H1 (cell line): ENCODE data around the gene MPEG1. TPM values are rescaled to one million over a fixed set of nuclear protein-coding genes. Genes with fewer than 3 reads are reported as not detected.

Experiments used
- CTCF ChIA-PET: fragments of 300-600 bp; sonication (Branson Sonifier 250); formaldehyde crosslinking; loops from one replicate; lab custom pipeline; 2021; ENCODE audit not compliant: partially characterized antibody; lab: Charles Lee
- POLR2A ChIA-PET: fragments of 300-600 bp; sonication (Branson Sonifier 250); formaldehyde crosslinking; loops from one replicate; lab custom pipeline; 2021; ENCODE audit warnings: inconsistent platforms; ENCODE audit not compliant: partially characterized antibody; lab: Charles Lee
- DNase-seq, 2 experiments: peaks; one replicate each; pipeline versions ENCODE4 v3.0.0 to v3.0.0-alpha.2; 2010 to 2022; ENCODE audit warnings: low spot score in 2 of 2, low read depth in 1 of 2, mixed read lengths in 1 of 2
- FAIRE-seq: peaks from 2 replicates; lab custom pipeline; 2011; peaks lifted over from hg19 to GRCh38; lab: Jason Lieb, UNC
- H2AFZ ChIP-seq: 2 replicates; pipeline ENCODE4 v1.8.1; 2012; ENCODE audit warnings: low read length, inconsistent platforms
- H2AK5ac ChIP-seq: 2 replicates; pipeline ENCODE4 v1.6.1; 2013; ENCODE audit warnings: low read depth, low read length
- H2BK120ac ChIP-seq: replicated peaks from 2 replicates; pipeline ENCODE3; 2013; ENCODE audit warnings: low read depth, low read length, inconsistent platforms
- H2BK12ac ChIP-seq: 2 replicates; pipeline ENCODE4 v1.6.1; 2013; ENCODE audit warnings: low read depth, low read length
- H2BK15ac ChIP-seq: 2 replicates; pipeline ENCODE4 v1.6.1; 2013; ENCODE audit warnings: low read length
- H2BK20ac ChIP-seq: 2 replicates; pipeline ENCODE4 v1.6.1; 2013; ENCODE audit warnings: low read length
- H2BK5ac ChIP-seq: 2 replicates; pipeline ENCODE4 v1.6.1; 2013; ENCODE audit warnings: low read depth, low read length
- H3K14ac ChIP-seq: 2 replicates; pipeline ENCODE4 v1.6.1; 2013; ENCODE audit warnings: inconsistent platforms; ENCODE audit not compliant: insufficient read length
- H3K18ac ChIP-seq: 2 replicates; pipeline ENCODE4 v1.6.1; 2013; ENCODE audit warnings: low read length; ENCODE audit errors: extremely low read depth
- H3K23ac ChIP-seq: 2 replicates; pipeline ENCODE4 v1.6.1; 2013; ENCODE audit warnings: inconsistent platforms; ENCODE audit not compliant: insufficient read length
- H3K23me2 ChIP-seq: 2 replicates; pipeline ENCODE4 v1.6.1; 2013; ENCODE audit warnings: low read depth, low read length
- H3K27ac ChIP-seq: 2 replicates; pipeline ENCODE4 v1.6.1; 2011; ENCODE audit warnings: low read depth, low read length, inconsistent platforms
- H3K27me3 ChIP-seq, 4 experiments: replicated peaks in 1 of 4; 1 replicate in 1 of 4; 2 replicates in 3 of 4; pipeline versions ENCODE4 v1.6.1 to v1.8.1; 2011 to 2013; ENCODE audit warnings: low read length in 3 of 4, mild to moderate bottlenecking in 3 of 4, inconsistent platforms in 2 of 4, mixed read lengths in 2 of 4, moderate library complexity in 1 of 4; ENCODE audit not compliant: control insufficient read depth in 3 of 4, insufficient read depth in 3 of 4; ENCODE audit errors: extremely low read depth in 1 of 4
- H3K36me3 ChIP-seq, 4 experiments: 2 replicates each; pipeline versions ENCODE4 v1.6.1 to v1.8.1; 2011 to 2013; ENCODE audit warnings: mild to moderate bottlenecking in 4 of 4, low read length in 3 of 4, moderate library complexity in 2 of 4, control low read depth in 1 of 4, inconsistent platforms in 1 of 4; ENCODE audit not compliant: insufficient read depth in 4 of 4, control insufficient read depth in 2 of 4
- H3K4ac ChIP-seq: replicated peaks from 2 replicates; pipeline ENCODE3; 2013; ENCODE audit warnings: low read length, low read depth, mixed read lengths, inconsistent platforms; ENCODE audit not compliant: insufficient read length
- H3K4me1 ChIP-seq, 4 experiments: replicated peaks in 1 of 4; 1 replicate in 1 of 4; 2 replicates in 3 of 4; pipeline versions ENCODE4 v1.6.1 to v1.8.1; 2011 to 2013; ENCODE audit warnings: low read length in 3 of 4, inconsistent platforms in 2 of 4, mixed read lengths in 1 of 4; ENCODE audit not compliant: insufficient read depth in 4 of 4, control insufficient read depth in 3 of 4
- H3K4me2 ChIP-seq, 2 experiments: 2 replicates each; pipeline versions ENCODE4 v1.6.1 to v1.8.1; 2011 to 2013; ENCODE audit warnings: low read depth in 2 of 2, low read length in 2 of 2, control low read depth in 1 of 2, inconsistent platforms in 1 of 2, mild to moderate bottlenecking in 1 of 2; ENCODE audit not compliant: insufficient read depth in 1 of 2
- H3K4me3 ChIP-seq, 4 experiments: fragments of 200-600, 300-600 bp in 1 of 4; sonication (generic), shearing (Covaris generic), sonication (Bioruptor Twin) in 1 of 4; 2 replicates each; pipeline versions ENCODE4 v1.5.1 to v1.8.1; 2011 to 2016; ENCODE audit warnings: low read length in 4 of 4, low read depth in 3 of 4, control low read depth in 2 of 4, inconsistent platforms in 2 of 4, mild to moderate bottlenecking in 2 of 4, mixed read lengths in 1 of 4, moderate library complexity in 1 of 4; ENCODE audit not compliant: insufficient read depth in 2 of 4; ENCODE audit errors: extremely low read depth in 1 of 4
- H3K56ac ChIP-seq: replicated peaks from 2 replicates; pipeline ENCODE3; 2013; ENCODE audit warnings: low read depth, mild to moderate bottlenecking, mixed read lengths, low read length, inconsistent platforms; ENCODE audit not compliant: insufficient read length
- H3K79me1 ChIP-seq: 2 replicates; pipeline ENCODE4 v1.6.1; 2013; ENCODE audit warnings: low read depth, low read length, control low read depth
- H3K79me2 ChIP-seq, 2 experiments: 2 replicates each; pipeline versions ENCODE4 v1.6.1 to v1.8.1; 2012 to 2013; ENCODE audit warnings: low read length in 2 of 2, mild to moderate bottlenecking in 2 of 2, inconsistent platforms in 1 of 2; ENCODE audit not compliant: insufficient read depth in 2 of 2, control insufficient read depth in 1 of 2
- H3K9ac ChIP-seq, 4 experiments: replicated peaks in 1 of 4; 1 replicate in 1 of 4; 2 replicates in 3 of 4; pipeline versions ENCODE4 v1.6.1 to v1.8.1; 2011 to 2013; ENCODE audit warnings: low read depth in 3 of 4, low read length in 3 of 4, control low read depth in 2 of 4, mild to moderate bottlenecking in 2 of 4, moderate library complexity in 2 of 4, inconsistent platforms in 1 of 4; ENCODE audit errors: extremely low read depth in 1 of 4
- H3K9me3 ChIP-seq, 2 experiments: 2 replicates each; pipeline versions ENCODE4 v1.6.1 to v1.8.1; 2012 to 2013; ENCODE audit warnings: mild to moderate bottlenecking in 2 of 2, moderate library complexity in 2 of 2, control low read depth in 1 of 2, inconsistent platforms in 1 of 2, low read depth in 1 of 2, low read length in 1 of 2, mixed read lengths in 1 of 2; ENCODE audit not compliant: insufficient read depth in 2 of 2
- H4K20me1 ChIP-seq, 2 experiments: replicated peaks in 1 of 2; 2 replicates each; pipeline versions ENCODE3 to v1.8.1; 2011 to 2013; ENCODE audit warnings: inconsistent platforms in 2 of 2, low read length in 2 of 2, mild to moderate bottlenecking in 1 of 2; ENCODE audit not compliant: insufficient read depth in 2 of 2, control insufficient read depth in 1 of 2
- H4K5ac ChIP-seq: 2 replicates; pipeline ENCODE4 v1.6.1; 2013; ENCODE audit warnings: low read length, low read depth, mixed read lengths, inconsistent platforms; ENCODE audit not compliant: insufficient read length
- H4K8ac ChIP-seq: 2 replicates; pipeline ENCODE4 v1.8.0; 2013; ENCODE audit warnings: mild to moderate bottlenecking, moderate library complexity, low read length, inconsistent platforms; ENCODE audit not compliant: insufficient read depth; ENCODE audit errors: extremely low read depth
- H4K91ac ChIP-seq: replicated peaks from 2 replicates; pipeline ENCODE3; 2013; ENCODE audit warnings: low read length, mixed read lengths, inconsistent platforms; ENCODE audit not compliant: insufficient read length
- CBX8 ChIP-seq: fragments of 300-800, 300-1000 bp; sonication (generic); IDR thresholded peaks from 2 replicates; pipeline ENCODE4 v1.7.1; 2016; ENCODE audit warnings: low read depth, low read length, borderline replicate concordance
- HDAC6 ChIP-seq: IDR thresholded peaks from one replicate; pipeline ENCODE4 v1.7.1; 2012; ENCODE audit warnings: low read depth, mild to moderate bottlenecking, inconsistent platforms, low read length, moderate library complexity
- SIRT6 ChIP-seq: IDR thresholded peaks from one replicate; pipeline ENCODE4 v1.7.1; 2012; ENCODE audit warnings: low read length, inconsistent platforms
- SRF ChIP-seq: IDR thresholded peaks from 2 replicates; pipeline ENCODE4 v1.6.1; 2011; ENCODE audit warnings: mild to moderate bottlenecking, low read depth, low read length, moderate library complexity
- WGBS, 2 experiments: shearing (Covaris generic) in 1 of 2; methylation state at CpG; one replicate each; pipeline versions ENCODE4 v1.1.6 to v1.1.7; 2013 to 2015; ENCODE audit warnings: low lambda C conversion rate in 2 of 2, mixed read lengths in 2 of 2, inconsistent platforms in 1 of 2, low coverage in 1 of 2, missing lambda C conversion rate in 1 of 2; ENCODE audit not compliant: insufficient replicate concordance in 2 of 2, insufficient coverage in 1 of 2, insufficient read length in 1 of 2; ENCODE audit errors: extremely low coverage in 1 of 2, missing lambda C conversion rate in 1 of 2; 5-methylcytosine and 5-hydroxymethylcytosine counted together
- polyA plus RNA-seq, 7 experiments: library from polyadenylated mRNA; depleted of rRNA in 3 of 7; stranded (reverse) in 5 of 7; unstranded in 2 of 7; fragments of >200 nt in 5 of 7; fragments of 200-250 nt in 2 of 7; gene quantifications; 1 replicate in 5 of 7; 2 replicates in 1 of 7; 4 replicates in 1 of 7; pipeline versions ENCODE4 v1.2.1 to v1.2.3, GENCODE V29; 2011 to 2013; ENCODE audit warnings: missing spikeins in 2 of 7, mixed read lengths in 2 of 7
- total RNA-seq: library from RNA; stranded (reverse); fragmentation: NEBNext Ultra II Directional; extraction: Animal tissue kit (Norgen Biotek cat#: 25700); gene quantifications from 2 replicates; pipeline ENCODE4 v1.2.1, GENCODE V29; 2021

The MPEG1 gene
- total and polyA plus RNA-seq, 2 of the 8 experiments (the other 6 are each of a cell fraction or from before 2014, with no cell fraction given), result not detected

DNA sequence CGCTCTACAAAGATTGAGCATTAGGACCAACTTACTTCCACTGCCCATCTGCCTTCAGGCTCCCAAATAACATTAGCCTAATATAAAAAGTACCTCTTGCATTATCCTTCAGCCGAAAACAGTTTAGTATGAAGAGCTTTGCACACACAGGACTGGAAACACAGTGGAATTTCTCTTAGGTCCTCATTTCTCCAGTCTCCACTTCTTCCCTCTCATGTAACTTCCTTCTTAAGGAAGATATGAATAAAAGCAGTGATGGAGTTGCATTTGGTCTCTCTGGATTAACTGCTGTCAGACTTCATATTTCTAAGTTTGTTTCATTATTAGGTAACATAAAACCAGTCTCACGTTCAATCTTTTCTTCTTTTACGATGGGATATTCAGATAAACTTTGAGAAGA lies 5.6 kb upstream of the MPEG1 start:
- H3K4me3 ChIP-seq, result no peak overlapping the region
- DNase-seq (no peak), FAIRE-seq (no peak)
- no peak overlapping the region for H2AK5ac ChIP-seq
- H2BK5ac ChIP-seq, result no peak overlapping the region
- H3K9me3 ChIP-seq, result no peaks in the 10 kb centered on the region
- no peak overlapping the region for H3K4ac ChIP-seq
- no peak overlapping the region for H2BK12ac ChIP-seq
- H3K14ac ChIP-seq, result no peak overlapping the region
- no peaks in the 10 kb centered on the region for H4K20me1 ChIP-seq
- no peak overlapping the region for H3K23ac ChIP-seq
- H3K56ac ChIP-seq, result no peak overlapping the region
- no peaks in the 10 kb centered on the region for H3K36me3 ChIP-seq
- no peaks in the 10 kb centered on the region for H3K79me2 ChIP-seq
- POLR2A ChIA-PET, result no interaction called here
- no peak overlapping the region for H4K8ac ChIP-seq
- H2BK120ac ChIP-seq, result no peak overlapping the region
- 87% methylated on average over 4 of the region's 4 CpGs; no CpG with 5 or more reads in 1 of the 2 experiments for WGBS, 2 experiments
- no peaks in the 10 kb centered on the region for H3K79me1 ChIP-seq
- H2BK15ac ChIP-seq, result no peak overlapping the region
- H4K91ac ChIP-seq, result no peak overlapping the region
- H3K23me2 ChIP-seq, result no peaks in the 10 kb centered on the region; the same call in 1 of the 2 replicates
- CTCF ChIA-PET, result interaction anchor here (3.4 kb wide), 1 partner anchor 12 kb away, joined by 15 read pairs; no protein-coding TSS in a partner anchor
- no peaks in the 10 kb centered on the region for H3K4me1 ChIP-seq
- no peak overlapping the region for H2BK20ac ChIP-seq
- no peak overlapping the region for H3K4me2 ChIP-seq
- no peaks in the 10 kb centered on the region for H3K27me3 ChIP-seq
- H4K5ac ChIP-seq, result no peak overlapping the region
- H2AFZ ChIP-seq, result no peak overlapping the region
- no peak overlapping the region for H3K27ac ChIP-seq
- H3K18ac ChIP-seq, result no peak overlapping the region
- H3K9ac ChIP-seq, result no peak overlapping the region
- TF ChIP-seq SIRT6 (no peak), HDAC6 (no peak), SRF (no peak), CBX8 (no peak)
